Activated B cell treated with CpG ODN at 0.5 μM for 24 hours (primary cell): ENCODE data around the gene STAT6. TPM values are rescaled to one million over a fixed set of nuclear protein-coding genes. Genes with fewer than 3 reads are reported as not detected.

ENCODE experiments used
- ATAC-seq: fragments of 200-7000 bp; cut with Tn5 transposase; one replicate; pipeline ENCODE4 v1.10.0; 2021; ENCODE audit warnings: low read depth, mild to moderate bottlenecking, moderate library complexity
- CTCF ChIA-PET: fragments of 350-600 bp; sonication (Branson Sonifier 250); formaldehyde crosslinking; loops from one replicate; lab custom pipeline; 2021; ENCODE audit warnings: antibody characterized with exemption; lab: Charles Lee
- POLR2A ChIA-PET: fragments of 350-600 bp; sonication (Branson Sonifier 250); formaldehyde crosslinking; loops from one replicate; lab custom pipeline; 2021; ENCODE audit warnings: antibody characterized with exemption; lab: Charles Lee
- DNase-seq: peaks from one replicate; pipeline ENCODE4 v3.0.0; 2022
- H3K27ac Mint-ChIP-seq: one replicate; pipeline ENCODE4 v1.8.0; 2020; ENCODE audit warnings: mixed read lengths
- H3K27me3 Mint-ChIP-seq: one replicate; pipeline ENCODE4 v1.8.0; 2021; ENCODE audit warnings: mixed read lengths
- H3K36me3 Mint-ChIP-seq: one replicate; pipeline ENCODE4 v1.8.0; 2021; ENCODE audit warnings: low read depth, mixed read lengths
- H3K4me1 Mint-ChIP-seq: one replicate; pipeline ENCODE4 v1.8.0; 2021; ENCODE audit warnings: mixed read lengths
- H3K4me3 Mint-ChIP-seq: one replicate; pipeline ENCODE4 v1.8.0; 2020; ENCODE audit warnings: mild to moderate bottlenecking, mixed read lengths
- H3K9me3 Mint-ChIP-seq: one replicate; pipeline ENCODE4 v1.8.0; 2020; ENCODE audit warnings: mixed read lengths
- CTCF ChIP-seq: fragments of 200-600 bp; IDR thresholded peaks from one replicate; pipeline ENCODE4 v1.8.0; 2022; ENCODE audit warnings: antibody characterized with exemption, mild to moderate bottlenecking
- intact Hi-C: fragments of 100-400 bp; cut with micrococcal nuclease; formaldehyde crosslinking; loops from one replicate; pipeline ENCODE4 v1.15.1; 2024
- total RNA-seq: library from RNA; stranded (reverse); gene quantifications from 2 replicates; pipeline ENCODE4 v1.2.3, GENCODE V29; 2022

STAT6 gene
- total RNA-seq, 1 donor from 2014 or later = 745 TPM

- intact Hi-C loops = no loop called here
- ChIA-PET POLR2A (no interaction called here), CTCF (no interaction called here)
- Mint-ChIP-seq H3K9me3 (no peaks in the 10 kb centered on the region), H3K27ac (no peak overlapping the region), H3K36me3 (no peaks in the 10 kb centered on the region), H3K27me3 (no peaks in the 10 kb centered on the region), H3K4me3 (no peak overlapping the region), H3K4me1 (no peaks in the 10 kb centered on the region)
- TF ChIP-seq CTCF = no peak
- no peak for DNase-seq
- ATAC-seq = no peak
Measured at GRCh38 chr12:57139796-57140649, 28.9 kb upstream of the STAT6 start.

- no peak for TF ChIP-seq CTCF
- DNase-seq (no peak), ATAC-seq (no peak)
- H3K36me3 Mint-ChIP-seq = no peaks in the 10 kb centered on the region
- ChIA-PET CTCF (no interaction called here), POLR2A (interaction anchor here (0.6 kb wide), 1 partner anchor 27 kb away, joined by 4 read pairs; the partner anchor contains the start of gene STAT6)
- H3K27ac Mint-ChIP-seq = no peak overlapping the region
- H3K4me3 Mint-ChIP-seq = no peak overlapping the region
- no peaks in the 10 kb centered on the region for H3K27me3 Mint-ChIP-seq
- intact Hi-C loops = no loop called here
- H3K4me1 Mint-ChIP-seq = no peaks in the 10 kb centered on the region
- no peaks in the 10 kb centered on the region for H3K9me3 Mint-ChIP-seq
Measured at GRCh38 chr12:57138526-57139272, 27.5 kb upstream of the STAT6 start.

GRCh38 chr12:57135527-57136326 lies 24.6 kb upstream of the STAT6 start:
- CTCF ChIA-PET = no interaction called here
- Mint-ChIP-seq H3K9me3 (no peaks in the 10 kb centered on the region), H3K4me1 (peaks cover 5% of the 10 kb centered on the region), H3K27ac (no peak overlapping the region), H3K36me3 (no peaks in the 10 kb centered on the region), H3K27me3 (peaks cover 3% of the 10 kb centered on the region), H3K4me3 (no peak overlapping the region)
- TF ChIP-seq CTCF = no peak
- DNase-seq (no peak), ATAC-seq (no peak)
- intact Hi-C loops = no loop called here
- POLR2A ChIA-PET = interaction anchor here (1.2 kb wide), 1 partner anchor 23 kb away, joined by 4 read pairs; no protein-coding TSS in a partner anchor

GRCh38 chr12:57134949-57135348 lies 23.8 kb upstream of the STAT6 start:
- CTCF ChIA-PET = no interaction called here
- Mint-ChIP-seq H3K4me1 (peaks cover 5% of the 10 kb centered on the region), H3K27ac (no peak overlapping the region), H3K4me3 (no peak overlapping the region), H3K27me3 (peaks cover 3% of the 10 kb centered on the region), H3K9me3 (no peaks in the 10 kb centered on the region), H3K36me3 (no peaks in the 10 kb centered on the region)
- intact Hi-C loops = no loop called here
- DNase-seq (no peak), ATAC-seq (no peak)
- POLR2A ChIA-PET = no interaction called here
- no peak for TF ChIP-seq CTCF
